Measurements from ENCODE around the gene DOCK1.

Gene DOCK1

DNA sequence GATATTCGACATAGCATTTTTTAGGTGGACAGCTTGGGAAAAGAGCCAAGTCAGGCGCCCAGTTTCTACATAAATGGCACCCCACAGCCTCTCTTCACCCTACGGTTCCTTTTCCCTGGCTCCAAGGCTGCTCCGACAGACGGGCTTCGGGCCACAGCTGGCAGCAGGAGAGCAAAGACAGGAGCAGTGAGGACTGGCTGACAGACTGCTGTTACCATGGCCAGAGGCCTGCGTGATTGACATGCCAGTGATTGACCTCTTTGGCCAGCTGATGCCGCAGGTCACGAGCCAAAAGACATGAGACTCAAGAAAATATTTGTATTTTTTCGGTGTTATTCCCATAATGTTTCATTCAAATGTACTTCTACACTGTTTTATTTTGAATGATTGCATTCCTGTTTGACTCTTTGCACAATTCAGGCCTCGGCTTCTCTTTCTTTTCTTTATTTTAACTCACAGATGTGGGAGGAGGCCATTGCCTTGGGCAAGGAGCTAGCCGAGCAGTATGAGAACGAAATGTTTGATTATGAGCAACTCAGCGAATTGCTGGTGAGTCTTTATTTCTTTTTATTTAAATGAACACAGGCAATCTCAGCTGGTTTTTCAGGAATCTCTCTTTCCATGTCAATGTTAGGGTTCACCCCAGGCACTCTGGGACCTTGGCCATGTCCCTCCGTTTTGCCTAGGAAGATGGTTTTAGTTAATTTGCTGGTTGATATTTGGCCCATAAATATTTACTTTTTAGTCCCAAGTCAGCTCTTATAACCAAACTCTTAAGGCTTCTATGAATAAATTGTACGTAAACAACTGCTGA, 497.6 kb downstream of the DOCK1 start:
- Histone ChIP-seq H3K4me1 (ENCODE audit: control insufficient read depth, insufficient read depth, low read length, poor library complexity, severe bottlenecking) (no peaks in the 10 kb centered on the region), H3K27me3 (replicated peaks; ENCODE audit: control insufficient read depth, insufficient read depth, low read length, poor library complexity, severe bottlenecking) (no peaks in the 10 kb centered on the region), H3K36me3 (ENCODE audit: control insufficient read depth, insufficient read depth, low read length) (no peaks in the 10 kb centered on the region), H3K9me3 (ENCODE audit: control insufficient read depth, low read length) (no peaks in the 10 kb centered on the region), H3K27ac (ENCODE audit: insufficient read depth, low read length, poor library complexity, severe bottlenecking) (no peak overlapping the region), H3K4me3 (ENCODE audit: insufficient read depth, low read depth, low read length, poor library complexity, severe bottlenecking) (no peak overlapping the region)
- no peak for DNase-seq

DNA sequence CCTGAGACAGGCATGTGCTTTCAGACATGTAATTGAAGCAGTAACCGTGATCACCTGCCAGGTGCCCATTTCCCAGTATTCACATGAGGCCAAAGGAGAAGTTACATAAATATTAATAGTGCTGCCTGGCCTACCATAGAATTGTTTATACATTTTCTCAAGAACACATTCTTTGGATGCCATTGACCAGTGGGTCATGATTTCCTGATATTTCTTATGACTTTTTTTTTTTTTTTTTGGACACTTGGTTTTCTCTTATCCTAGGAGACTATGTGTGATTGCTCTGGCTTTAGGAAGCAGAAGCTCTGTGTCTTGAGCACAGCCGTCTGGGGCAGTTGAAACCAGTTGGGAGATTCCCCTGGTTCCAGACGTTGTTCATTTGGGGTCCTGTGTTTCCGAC, 500.0 kb downstream of the DOCK1 start:
- Histone ChIP-seq H3K27ac (ENCODE audit: insufficient read depth, low read length, poor library complexity, severe bottlenecking) (no peak overlapping the region), H3K4me3 (ENCODE audit: insufficient read depth, low read depth, low read length, poor library complexity, severe bottlenecking) (no peak overlapping the region), H3K9me3 (ENCODE audit: control insufficient read depth, low read length) (no peaks in the 10 kb centered on the region), H3K4me1 (ENCODE audit: control insufficient read depth, insufficient read depth, low read length, poor library complexity, severe bottlenecking) (no peaks in the 10 kb centered on the region), H3K27me3 (replicated peaks; ENCODE audit: control insufficient read depth, insufficient read depth, low read length, poor library complexity, severe bottlenecking) (no peaks in the 10 kb centered on the region), H3K36me3 (ENCODE audit: control insufficient read depth, insufficient read depth, low read length) (no peaks in the 10 kb centered on the region)
- DNase-seq, result no peak

DNA sequence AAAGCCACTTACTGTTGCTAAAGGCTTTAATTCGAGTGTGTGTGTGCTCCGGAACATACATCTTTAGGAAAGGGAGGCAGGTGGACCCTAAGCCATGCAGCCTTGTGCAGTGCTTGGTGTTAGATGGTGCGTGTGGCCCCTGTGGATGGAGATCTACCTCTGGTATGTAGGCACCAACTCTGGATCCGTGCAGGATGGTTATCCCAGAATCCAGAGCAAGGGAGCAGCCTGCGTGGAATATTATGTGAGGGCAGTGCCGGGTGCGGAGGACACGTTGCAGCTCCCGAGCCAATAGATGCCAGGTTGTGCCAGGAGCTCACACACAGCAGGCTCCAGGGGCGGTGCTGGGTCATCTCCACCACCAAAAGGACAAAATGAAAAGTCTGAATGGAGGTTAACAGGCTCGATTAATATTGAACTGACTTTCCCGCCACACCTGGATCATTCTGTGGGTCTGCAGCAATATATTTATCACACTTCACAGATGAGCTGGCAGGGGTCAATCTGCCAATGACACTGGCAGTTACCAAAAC, 500.9 kb downstream of the DOCK1 start:
- Histone ChIP-seq H3K4me3 (ENCODE audit: insufficient read depth, low read depth, low read length, poor library complexity, severe bottlenecking) (no peak overlapping the region), H3K27me3 (replicated peaks; ENCODE audit: control insufficient read depth, insufficient read depth, low read length, poor library complexity, severe bottlenecking) (no peaks in the 10 kb centered on the region), H3K9me3 (ENCODE audit: control insufficient read depth, low read length) (no peaks in the 10 kb centered on the region), H3K4me1 (ENCODE audit: control insufficient read depth, insufficient read depth, low read length, poor library complexity, severe bottlenecking) (no peaks in the 10 kb centered on the region), H3K27ac (ENCODE audit: insufficient read depth, low read length, poor library complexity, severe bottlenecking) (no peak overlapping the region), H3K36me3 (ENCODE audit: control insufficient read depth, insufficient read depth, low read length) (no peaks in the 10 kb centered on the region)
- DNase-seq, result no peak

DNA sequence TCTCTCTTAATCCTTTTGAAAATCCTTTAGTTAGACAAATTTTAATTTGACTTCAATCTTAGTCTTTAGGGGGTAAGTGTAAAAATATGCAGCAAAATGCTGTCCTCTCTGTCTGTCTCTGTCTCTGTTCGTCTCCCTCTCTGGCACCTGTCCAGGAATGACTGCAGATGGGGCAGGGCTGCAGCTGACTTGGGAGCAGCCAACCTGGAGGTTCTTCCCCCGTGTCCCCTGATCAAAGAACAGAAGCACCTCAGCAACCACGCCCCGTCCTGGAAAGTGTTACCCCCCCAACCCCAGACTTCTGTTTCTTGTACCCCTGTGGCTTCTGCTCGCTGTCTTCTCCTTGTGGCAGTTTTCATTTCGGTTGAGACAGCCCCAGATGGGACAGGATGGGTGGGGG, 502.3 kb downstream of the DOCK1 start:
- no peaks in the 10 kb centered on the region for H3K4me1 ChIP-seq (ENCODE audit: control insufficient read depth, insufficient read depth, low read length, poor library complexity, severe bottlenecking)
- no peak overlapping the region for H3K4me3 ChIP-seq (ENCODE audit: insufficient read depth, low read depth, low read length, poor library complexity, severe bottlenecking)
- H3K27me3 ChIP-seq (replicated peaks; ENCODE audit: control insufficient read depth, insufficient read depth, low read length, poor library complexity, severe bottlenecking), result no peaks in the 10 kb centered on the region
- H3K36me3 ChIP-seq (ENCODE audit: control insufficient read depth, insufficient read depth, low read length), result no peaks in the 10 kb centered on the region
- DNase-seq, result no peak
- H3K27ac ChIP-seq (ENCODE audit: insufficient read depth, low read length, poor library complexity, severe bottlenecking), result no peak overlapping the region
- H3K9me3 ChIP-seq (ENCODE audit: control insufficient read depth, low read length), result no peaks in the 10 kb centered on the region

DNA sequence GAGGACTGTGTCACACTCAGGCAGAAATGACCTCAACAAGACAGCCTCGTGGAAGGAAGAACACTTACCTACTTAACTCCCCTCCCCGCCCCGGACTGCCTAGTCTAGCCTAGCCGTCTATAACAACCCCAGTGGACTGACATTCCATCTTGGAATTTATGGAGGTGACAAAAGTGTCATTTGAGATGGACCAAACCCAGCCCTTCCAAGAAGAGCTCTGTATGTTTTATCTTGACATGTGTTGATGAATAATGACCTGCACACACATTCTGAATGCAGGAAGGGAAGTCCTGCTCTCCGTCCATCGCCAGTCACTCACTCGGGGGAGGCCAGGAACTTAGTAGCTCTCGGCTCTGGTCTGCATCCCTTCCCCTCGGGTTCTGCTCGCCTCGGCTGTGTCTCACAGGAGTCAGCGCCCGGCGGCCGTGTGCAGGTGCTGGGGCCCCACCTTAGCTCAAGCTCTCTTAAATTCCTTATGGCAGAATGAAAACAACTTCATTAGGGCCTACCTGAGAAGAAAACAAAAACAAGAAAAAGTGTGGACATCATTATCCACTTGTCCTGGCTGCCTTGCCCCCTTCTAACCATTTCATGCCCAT, 503.0 kb downstream of the DOCK1 start:
- Histone ChIP-seq H3K27me3 (replicated peaks; ENCODE audit: control insufficient read depth, insufficient read depth, low read length, poor library complexity, severe bottlenecking) (no peaks in the 10 kb centered on the region), H3K4me1 (ENCODE audit: control insufficient read depth, insufficient read depth, low read length, poor library complexity, severe bottlenecking) (no peaks in the 10 kb centered on the region), H3K36me3 (ENCODE audit: control insufficient read depth, insufficient read depth, low read length) (no peaks in the 10 kb centered on the region), H3K9me3 (ENCODE audit: control insufficient read depth, low read length) (no peaks in the 10 kb centered on the region), H3K27ac (ENCODE audit: insufficient read depth, low read length, poor library complexity, severe bottlenecking) (no peak overlapping the region), H3K4me3 (ENCODE audit: insufficient read depth, low read depth, low read length, poor library complexity, severe bottlenecking) (no peak overlapping the region)
- no peak for DNase-seq

DNA sequence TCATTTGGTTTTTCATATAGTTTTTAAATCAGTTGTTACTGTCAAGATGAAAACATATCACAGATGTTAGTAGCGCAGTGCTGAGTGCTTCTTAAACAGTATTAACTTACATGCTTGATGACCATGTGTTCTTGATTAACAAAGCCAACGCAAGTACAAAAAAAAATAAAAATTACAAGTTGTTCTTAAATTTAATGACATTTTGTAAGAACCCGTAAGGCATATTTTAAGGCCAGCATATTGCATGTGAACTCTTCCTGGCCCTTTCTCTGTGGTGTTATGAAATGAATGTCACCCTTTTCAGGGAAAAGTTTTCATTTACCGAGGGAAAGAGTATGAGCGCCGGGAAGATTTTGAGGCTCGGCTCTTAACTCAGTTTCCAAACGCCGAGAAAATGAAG, 503.5 kb downstream of the DOCK1 start:
- H3K27ac ChIP-seq (ENCODE audit: insufficient read depth, low read length, poor library complexity, severe bottlenecking), result no peak overlapping the region
- H3K4me1 ChIP-seq (ENCODE audit: control insufficient read depth, insufficient read depth, low read length, poor library complexity, severe bottlenecking), result no peaks in the 10 kb centered on the region
- no peaks in the 10 kb centered on the region for H3K36me3 ChIP-seq (ENCODE audit: control insufficient read depth, insufficient read depth, low read length)
- H3K27me3 ChIP-seq (replicated peaks; ENCODE audit: control insufficient read depth, insufficient read depth, low read length, poor library complexity, severe bottlenecking), result no peaks in the 10 kb centered on the region
- no peak overlapping the region for H3K4me3 ChIP-seq (ENCODE audit: insufficient read depth, low read depth, low read length, poor library complexity, severe bottlenecking)
- no peak for DNase-seq
- H3K9me3 ChIP-seq (ENCODE audit: control insufficient read depth, low read length), result no peaks in the 10 kb centered on the region

DNA sequence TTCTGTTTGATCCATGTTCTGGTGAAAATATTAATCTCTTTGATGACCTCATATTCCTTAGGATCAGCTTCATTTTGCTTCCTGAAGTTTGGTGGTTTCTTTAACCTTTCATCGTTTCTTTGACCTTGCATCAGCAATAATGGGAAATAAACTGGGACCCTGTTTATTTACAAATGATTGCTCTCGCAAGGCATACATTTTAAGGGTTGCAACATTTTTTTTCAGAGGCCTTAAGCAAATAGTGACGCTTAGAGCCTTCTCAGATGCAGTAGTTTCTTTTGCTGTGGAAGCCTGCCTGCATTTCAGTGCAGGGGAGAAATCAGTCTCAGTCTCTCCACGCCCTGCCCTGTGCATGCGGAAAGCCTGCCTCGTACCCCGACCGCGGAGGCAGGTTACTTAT, 504.8 kb downstream of the DOCK1 start:
- DNase-seq, result no peak
- Histone ChIP-seq H3K4me3 (ENCODE audit: insufficient read depth, low read depth, low read length, poor library complexity, severe bottlenecking) (no peak overlapping the region), H3K9me3 (ENCODE audit: control insufficient read depth, low read length) (no peaks in the 10 kb centered on the region), H3K36me3 (ENCODE audit: control insufficient read depth, insufficient read depth, low read length) (no peaks in the 10 kb centered on the region), H3K4me1 (ENCODE audit: control insufficient read depth, insufficient read depth, low read length, poor library complexity, severe bottlenecking) (no peaks in the 10 kb centered on the region), H3K27ac (ENCODE audit: insufficient read depth, low read length, poor library complexity, severe bottlenecking) (no peak overlapping the region), H3K27me3 (replicated peaks; ENCODE audit: control insufficient read depth, insufficient read depth, low read length, poor library complexity, severe bottlenecking) (no peaks in the 10 kb centered on the region)

DNA sequence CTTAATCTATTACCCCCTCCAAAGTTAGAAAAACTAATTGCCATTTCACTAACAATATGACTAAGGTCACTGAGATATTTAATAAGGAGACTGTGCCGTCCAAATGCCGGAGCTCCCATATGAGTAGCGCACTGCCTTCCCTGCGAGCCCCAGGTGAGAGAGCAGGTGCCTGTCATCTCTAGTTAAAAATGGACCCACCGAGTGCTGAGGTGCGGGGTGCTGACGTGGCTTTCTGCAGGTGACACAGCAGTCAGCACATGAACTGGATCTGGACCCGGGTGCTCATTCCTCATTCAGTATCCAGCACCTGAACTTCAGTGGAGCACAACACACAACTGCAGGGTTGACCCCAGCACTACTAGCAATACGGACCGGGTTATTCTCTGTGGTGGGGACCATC, 505.8 kb downstream of the DOCK1 start:
- Histone ChIP-seq H3K36me3 (ENCODE audit: control insufficient read depth, insufficient read depth, low read length) (no peaks in the 10 kb centered on the region), H3K4me1 (ENCODE audit: control insufficient read depth, insufficient read depth, low read length, poor library complexity, severe bottlenecking) (no peaks in the 10 kb centered on the region), H3K27ac (ENCODE audit: insufficient read depth, low read length, poor library complexity, severe bottlenecking) (no peak overlapping the region), H3K9me3 (ENCODE audit: control insufficient read depth, low read length) (no peaks in the 10 kb centered on the region), H3K4me3 (ENCODE audit: insufficient read depth, low read depth, low read length, poor library complexity, severe bottlenecking) (no peak overlapping the region), H3K27me3 (replicated peaks; ENCODE audit: control insufficient read depth, insufficient read depth, low read length, poor library complexity, severe bottlenecking) (no peaks in the 10 kb centered on the region)
- no peak for DNase-seq

DNA sequence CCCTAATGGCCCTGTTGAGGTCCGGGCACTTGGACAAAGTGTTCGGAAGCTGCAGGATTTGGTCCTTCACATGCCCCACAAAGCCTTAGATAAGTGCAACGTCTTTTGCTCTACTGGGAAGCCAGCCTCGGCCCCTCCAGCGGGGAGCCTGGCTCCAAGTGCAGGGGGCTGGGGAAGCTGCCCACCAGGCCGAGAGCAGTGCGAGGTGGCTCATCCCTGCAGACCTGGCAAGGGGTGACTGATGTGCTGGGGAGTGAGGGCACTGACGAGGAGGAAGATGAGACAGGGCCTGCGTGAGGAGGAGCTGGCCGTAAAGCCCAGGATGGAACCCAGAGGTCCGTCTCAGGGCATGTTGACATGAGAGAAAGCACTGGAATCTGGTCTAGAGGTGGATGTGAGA, 508.1 kb downstream of the DOCK1 start:
- H3K36me3 ChIP-seq (ENCODE audit: control insufficient read depth, insufficient read depth, low read length), result no peaks in the 10 kb centered on the region
- no peak for DNase-seq
- H3K4me1 ChIP-seq (ENCODE audit: control insufficient read depth, insufficient read depth, low read length, poor library complexity, severe bottlenecking), result no peaks in the 10 kb centered on the region
- no peak overlapping the region for H3K27ac ChIP-seq (ENCODE audit: insufficient read depth, low read length, poor library complexity, severe bottlenecking)
- H3K27me3 ChIP-seq (replicated peaks; ENCODE audit: control insufficient read depth, insufficient read depth, low read length, poor library complexity, severe bottlenecking), result no peaks in the 10 kb centered on the region
- H3K9me3 ChIP-seq (ENCODE audit: control insufficient read depth, low read length), result no peaks in the 10 kb centered on the region
- H3K4me3 ChIP-seq (ENCODE audit: insufficient read depth, low read depth, low read length, poor library complexity, severe bottlenecking), result no peak overlapping the region

DNA sequence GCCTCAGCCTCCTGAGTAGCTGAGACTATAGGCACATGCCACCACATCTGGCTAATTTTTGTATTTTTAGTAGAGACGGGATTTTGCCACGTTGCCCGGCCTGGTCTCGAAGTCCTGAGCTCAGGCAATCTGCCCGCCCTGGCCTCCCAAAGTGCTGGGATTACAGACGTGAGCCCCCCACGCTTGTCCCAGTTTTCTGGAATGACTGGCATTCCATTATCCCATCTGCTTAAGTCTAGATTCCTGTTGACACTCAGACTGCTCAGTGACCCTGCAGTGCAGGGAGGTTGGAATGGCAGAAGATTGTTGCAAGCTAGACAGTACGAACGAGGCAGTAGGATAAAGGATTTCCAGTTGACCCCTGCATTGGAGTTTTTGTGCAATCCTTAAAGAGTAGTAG, 508.8 kb downstream of the DOCK1 start:
- H3K27ac ChIP-seq (ENCODE audit: insufficient read depth, low read length, poor library complexity, severe bottlenecking), result no peak overlapping the region
- H3K27me3 ChIP-seq (replicated peaks; ENCODE audit: control insufficient read depth, insufficient read depth, low read length, poor library complexity, severe bottlenecking), result no peaks in the 10 kb centered on the region
- H3K9me3 ChIP-seq (ENCODE audit: control insufficient read depth, low read length), result no peaks in the 10 kb centered on the region
- H3K36me3 ChIP-seq (ENCODE audit: control insufficient read depth, insufficient read depth, low read length), result no peaks in the 10 kb centered on the region
- H3K4me3 ChIP-seq (ENCODE audit: insufficient read depth, low read depth, low read length, poor library complexity, severe bottlenecking), result no peak overlapping the region
- no peaks in the 10 kb centered on the region for H3K4me1 ChIP-seq (ENCODE audit: control insufficient read depth, insufficient read depth, low read length, poor library complexity, severe bottlenecking)
- no peak for DNase-seq

Measured in effector memory CD4-positive, alpha-beta T cell (primary cell).